Lower leg skin (tissue), 3 donors: Measurements from ENCODE around the gene NAIP.
"Not testable (repeated sequence)": the region's sequence is repeated elsewhere in the genome, so short reads cannot be mapped to it uniquely, and the experiment has no call there.

Source experiments
- CTCF ChIP-seq, 3 donors: fragments of 450-650 bp; IDR thresholded peaks; one replicate each; pipeline ENCODE4 v1.5.1; 2016; ENCODE audit warnings: antibody characterized with exemption in 3 of 3, mild to moderate bottlenecking in 3 of 3, moderate library complexity in 2 of 3
- POLR2A ChIP-seq, 2 donors: fragments of 450-650 bp; IDR thresholded peaks; one replicate each; pipeline ENCODE4 v1.6.1; 2016 to 2017; ENCODE audit warnings: antibody characterized with exemption in 2 of 2, mild to moderate bottlenecking in 1 of 2, moderate library complexity in 1 of 2

GRCh38 chr5:70984882-70985281 is 40.3 kb downstream of the NAIP start:
- not testable (repeated sequence) for TF ChIP-seq CTCF, POLR2A (IDR thresholded peaks at IDR 0.05)
